AG09319 (cell line): ENCODE measurements around the gene MOXD1.

Source experiments
- DNase-seq: peaks from one replicate; pipeline ENCODE4 v3.0.0-alpha.2; 2010; ENCODE audit warnings: low read depth; ENCODE audit errors: extremely low read depth
- TF ChIP-seq, protein P1 (sequence below): IDR thresholded peaks from 2 replicates; pipeline ENCODE4 v1.5.1; 2011; ENCODE audit warnings: low read depth, mild to moderate bottlenecking, inconsistent platforms, low read length, moderate library complexity

Gene MOXD1

DNA sequence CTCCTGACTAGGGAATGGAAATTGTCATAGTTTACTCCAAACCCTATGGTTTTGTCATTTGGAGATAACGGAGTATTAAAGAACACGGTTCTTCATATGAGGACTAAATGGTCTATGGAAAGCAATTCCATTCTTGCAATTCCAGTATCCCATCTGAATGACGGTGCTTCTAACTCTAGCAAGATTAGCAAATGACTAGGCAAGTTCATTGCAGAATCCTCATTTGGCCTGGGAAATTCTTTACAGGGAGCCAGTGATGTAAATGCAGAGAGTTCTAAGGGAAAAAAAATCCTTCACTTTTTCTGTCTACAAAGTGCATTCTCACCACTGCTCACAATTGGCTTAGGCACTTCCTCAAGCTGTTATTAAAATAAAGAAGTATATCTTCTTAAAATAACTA, 111.5 kb downstream of the MOXD1 start:
- no peak for DNase-seq
- TF ChIP-seq, protein P1, sequence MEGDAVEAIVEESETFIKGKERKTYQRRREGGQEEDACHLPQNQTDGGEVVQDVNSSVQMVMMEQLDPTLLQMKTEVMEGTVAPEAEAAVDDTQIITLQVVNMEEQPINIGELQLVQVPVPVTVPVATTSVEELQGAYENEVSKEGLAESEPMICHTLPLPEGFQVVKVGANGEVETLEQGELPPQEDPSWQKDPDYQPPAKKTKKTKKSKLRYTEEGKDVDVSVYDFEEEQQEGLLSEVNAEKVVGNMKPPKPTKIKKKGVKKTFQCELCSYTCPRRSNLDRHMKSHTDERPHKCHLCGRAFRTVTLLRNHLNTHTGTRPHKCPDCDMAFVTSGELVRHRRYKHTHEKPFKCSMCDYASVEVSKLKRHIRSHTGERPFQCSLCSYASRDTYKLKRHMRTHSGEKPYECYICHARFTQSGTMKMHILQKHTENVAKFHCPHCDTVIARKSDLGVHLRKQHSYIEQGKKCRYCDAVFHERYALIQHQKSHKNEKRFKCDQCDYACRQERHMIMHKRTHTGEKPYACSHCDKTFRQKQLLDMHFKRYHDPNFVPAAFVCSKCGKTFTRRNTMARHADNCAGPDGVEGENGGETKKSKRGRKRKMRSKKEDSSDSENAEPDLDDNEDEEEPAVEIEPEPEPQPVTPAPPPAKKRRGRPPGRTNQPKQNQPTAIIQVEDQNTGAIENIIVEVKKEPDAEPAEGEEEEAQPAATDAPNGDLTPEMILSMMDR = no peak

DNA sequence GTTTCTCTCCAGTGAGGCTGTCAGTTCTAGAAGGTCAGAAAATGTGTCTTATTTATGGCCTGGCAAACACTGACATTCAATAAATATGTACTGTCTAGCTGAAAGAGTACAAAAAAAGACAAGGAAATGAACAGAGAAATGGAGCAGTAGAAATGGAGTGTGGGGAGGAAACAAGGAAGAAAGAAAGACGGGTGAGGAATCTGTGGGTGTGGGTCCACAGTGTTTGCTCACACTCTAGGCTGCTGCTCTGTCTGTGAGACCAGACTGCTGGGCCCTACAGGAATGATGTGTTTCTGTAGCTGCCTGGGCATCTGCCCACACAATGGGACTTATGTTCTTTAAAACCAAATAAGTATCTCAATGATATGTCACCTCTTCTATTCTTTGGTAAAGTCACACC, 114.2 kb downstream of the MOXD1 start:
- TF ChIP-seq, protein P1 = no peak
- DNase-seq = no peak

DNA sequence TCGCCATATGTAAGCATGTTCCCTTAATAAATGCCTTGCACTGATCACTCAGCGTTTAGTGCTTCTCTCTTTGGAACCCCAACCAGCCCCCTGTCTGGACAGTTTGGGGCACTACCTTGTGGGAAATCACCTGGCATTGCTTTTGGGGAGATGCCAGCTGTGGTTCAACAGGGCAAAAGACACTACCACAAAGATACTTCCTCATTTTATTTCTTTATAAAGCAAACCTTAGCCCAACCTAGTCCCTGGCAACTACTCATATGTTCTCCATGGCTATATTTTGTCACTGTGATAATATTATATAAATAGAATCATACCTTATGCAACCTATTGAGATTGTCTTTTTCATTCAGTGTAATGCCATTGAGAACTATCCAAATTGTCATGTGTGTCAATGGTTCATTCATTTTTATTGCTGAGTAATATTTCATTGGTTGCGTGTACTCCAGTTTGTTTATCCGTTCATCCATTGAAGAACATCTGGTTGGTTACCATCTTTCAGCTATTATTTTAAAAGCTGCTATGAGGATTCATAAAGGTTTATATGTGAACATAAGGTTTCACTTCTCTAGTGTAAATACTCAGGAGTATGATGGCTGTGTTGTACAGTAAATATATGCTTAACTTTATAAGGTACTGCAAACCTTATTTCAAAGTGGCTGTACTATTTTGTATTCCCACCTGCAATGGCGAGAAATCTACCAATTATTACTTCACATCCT, 114.8 kb downstream of the MOXD1 start:
- TF ChIP-seq, protein P1 = no peak
- no peak for DNase-seq

DNA sequence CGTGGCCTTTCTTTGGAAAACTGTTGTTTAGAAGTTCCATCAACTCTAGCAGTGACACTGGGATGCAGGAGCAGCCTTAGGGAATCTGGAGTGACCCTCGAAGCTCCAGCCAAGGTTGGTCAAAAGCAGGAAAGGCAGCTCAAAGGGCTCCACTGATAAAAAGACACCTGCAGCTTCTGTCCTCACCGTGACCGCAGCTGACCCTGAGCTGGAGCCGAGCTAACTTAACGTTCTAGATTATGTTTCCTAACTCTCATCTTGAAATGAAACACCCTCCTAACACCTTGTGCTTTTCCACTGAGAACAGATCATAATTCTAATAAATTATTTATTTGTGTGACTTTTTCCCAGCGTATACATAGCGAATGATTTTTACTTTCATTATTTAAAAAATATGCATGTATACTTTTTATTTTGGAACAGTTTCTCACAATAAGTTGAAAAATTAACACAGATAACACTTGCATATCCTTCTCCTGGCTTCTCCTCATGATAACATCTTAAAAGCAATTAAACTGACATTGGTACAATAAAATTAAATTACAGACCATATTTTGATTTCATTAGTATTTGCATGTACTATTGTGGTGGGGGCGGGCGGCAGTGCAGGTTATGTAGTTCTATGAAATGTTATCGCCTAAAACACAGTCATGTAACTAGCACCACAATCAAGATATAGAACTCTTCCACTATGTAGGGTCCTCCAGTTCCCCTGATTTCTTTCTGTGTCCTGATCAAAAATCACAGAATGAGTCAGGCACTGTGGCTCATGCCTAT, 116.1 kb downstream of the MOXD1 start:
- TF ChIP-seq, protein P1 = no peak
- DNase-seq = no peak

DNA sequence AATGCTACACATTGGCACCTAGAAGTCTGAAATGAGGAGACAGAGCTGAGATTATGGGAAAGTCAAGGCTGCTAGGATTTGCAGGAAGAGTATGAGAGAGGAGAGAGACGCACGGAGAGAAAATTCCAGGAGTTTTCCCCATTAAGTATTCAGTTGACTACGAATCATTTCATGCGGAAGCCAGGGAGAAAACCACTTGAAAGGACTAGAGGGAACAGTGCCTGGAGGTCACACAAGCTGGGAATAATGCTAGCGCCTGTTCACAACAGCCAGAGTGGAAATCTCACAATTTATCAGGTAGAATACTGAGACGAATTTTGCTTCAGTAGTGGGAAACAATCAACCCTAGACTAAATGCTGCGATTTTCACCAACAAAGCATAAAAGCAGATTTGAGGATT, 118.6 kb downstream of the MOXD1 start:
- TF ChIP-seq, protein P1 = no peak
- DNase-seq = no peak

DNA sequence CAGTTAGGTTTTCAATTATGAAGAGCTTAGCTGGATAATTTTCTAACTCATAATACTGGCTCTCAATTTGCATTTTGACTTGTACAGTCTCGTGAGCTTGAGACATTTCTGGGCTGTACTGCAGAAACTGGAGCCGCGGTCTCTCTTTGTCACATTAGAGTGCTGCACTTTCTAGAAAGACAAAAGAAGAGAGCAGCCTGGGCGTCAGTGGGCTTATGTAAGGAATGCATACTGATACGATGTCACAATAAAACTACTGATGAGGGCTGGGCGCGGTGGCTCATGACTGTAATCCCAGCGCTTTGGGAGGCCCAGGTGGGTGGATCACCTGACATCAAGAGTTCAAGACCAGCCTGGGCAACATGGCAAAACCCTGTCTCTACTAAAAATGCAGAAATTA, 120.8 kb downstream of the MOXD1 start:
- DNase-seq = no peak
- TF ChIP-seq, protein P1 = no peak

DNA sequence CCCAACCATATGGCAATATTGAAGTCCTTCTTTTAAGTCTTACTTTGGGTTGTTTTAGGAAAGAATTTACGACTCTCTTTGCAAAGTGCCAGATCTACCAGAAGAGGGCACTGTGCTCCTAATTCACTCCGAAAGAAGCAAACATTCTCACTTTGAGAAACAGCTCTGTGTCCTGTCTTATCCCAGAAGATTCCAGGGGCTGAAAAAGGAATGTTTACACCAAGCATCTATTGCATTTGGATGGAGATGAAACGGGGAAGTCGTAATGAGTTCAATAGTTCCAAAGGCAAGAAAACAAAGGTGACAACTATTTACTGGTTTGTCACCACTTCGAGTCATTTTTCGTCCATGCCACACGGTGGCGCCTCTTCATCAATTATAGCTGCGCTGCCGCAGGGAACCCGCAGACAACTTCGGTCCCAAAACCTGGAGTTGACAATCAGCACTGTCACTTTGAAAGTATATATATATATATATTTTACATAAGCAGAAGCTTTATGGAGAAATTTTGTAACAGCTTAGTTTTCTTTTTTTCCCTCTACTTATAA, 121.6 kb downstream of the MOXD1 start:
- peak; percentile 27 for DNase-seq
- TF ChIP-seq, protein P1 = peak; percentile 70
